ENCODE data around the gene MTARC1.

DNA sequence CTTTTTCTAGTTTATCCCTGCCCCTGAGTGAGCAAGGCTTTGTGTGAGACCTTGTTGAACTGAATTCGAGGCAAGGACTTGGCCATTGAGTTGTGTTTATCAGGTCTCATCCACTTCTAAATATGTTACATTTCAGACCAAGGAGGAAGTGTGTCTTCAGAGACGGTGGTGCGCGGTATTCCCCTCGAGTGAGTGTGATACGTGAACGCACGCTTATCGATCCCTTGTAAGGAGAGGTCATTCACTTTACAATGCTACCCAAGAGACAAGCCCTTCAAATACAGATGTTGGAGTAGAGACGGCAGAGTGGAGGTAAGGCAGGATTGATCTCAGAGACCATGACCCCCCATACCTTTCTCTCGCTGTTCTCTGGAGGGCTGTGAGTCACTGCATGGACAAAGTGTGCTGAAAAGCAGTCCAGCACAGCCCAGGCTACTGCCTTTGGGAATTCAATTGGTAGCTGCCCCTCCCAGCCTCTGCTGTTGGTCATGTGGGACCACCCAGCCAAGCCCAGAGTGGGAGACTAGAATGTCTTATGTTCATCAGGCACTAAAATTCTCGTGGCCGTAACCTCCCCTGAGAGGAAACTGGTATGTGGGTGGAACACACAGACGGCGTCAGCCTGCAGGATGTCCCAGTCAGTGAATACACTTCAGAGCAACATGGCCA lies 16.3 kb upstream of the MTARC1 start:
- TF ChIP-seq, protein P1, sequence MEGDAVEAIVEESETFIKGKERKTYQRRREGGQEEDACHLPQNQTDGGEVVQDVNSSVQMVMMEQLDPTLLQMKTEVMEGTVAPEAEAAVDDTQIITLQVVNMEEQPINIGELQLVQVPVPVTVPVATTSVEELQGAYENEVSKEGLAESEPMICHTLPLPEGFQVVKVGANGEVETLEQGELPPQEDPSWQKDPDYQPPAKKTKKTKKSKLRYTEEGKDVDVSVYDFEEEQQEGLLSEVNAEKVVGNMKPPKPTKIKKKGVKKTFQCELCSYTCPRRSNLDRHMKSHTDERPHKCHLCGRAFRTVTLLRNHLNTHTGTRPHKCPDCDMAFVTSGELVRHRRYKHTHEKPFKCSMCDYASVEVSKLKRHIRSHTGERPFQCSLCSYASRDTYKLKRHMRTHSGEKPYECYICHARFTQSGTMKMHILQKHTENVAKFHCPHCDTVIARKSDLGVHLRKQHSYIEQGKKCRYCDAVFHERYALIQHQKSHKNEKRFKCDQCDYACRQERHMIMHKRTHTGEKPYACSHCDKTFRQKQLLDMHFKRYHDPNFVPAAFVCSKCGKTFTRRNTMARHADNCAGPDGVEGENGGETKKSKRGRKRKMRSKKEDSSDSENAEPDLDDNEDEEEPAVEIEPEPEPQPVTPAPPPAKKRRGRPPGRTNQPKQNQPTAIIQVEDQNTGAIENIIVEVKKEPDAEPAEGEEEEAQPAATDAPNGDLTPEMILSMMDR (conservative IDR thresholded peaks at IDR 0.05; ENCODE audit: low read length) = no peak
- no peak for TF ChIP-seq EZH2phosphoT487 (IDR thresholded peaks at IDR 0.05; ENCODE audit: borderline replicate concordance, low read depth, low read length)
